ENCODE data around the gene YBEY. TPM values are rescaled to one million over a fixed set of nuclear protein-coding genes. Genes with fewer than 3 reads are reported as not detected.

The YBEY gene
- total and polyA plus RNA-seq, 2 of the 13 experiments (the other 11 are each of a cell fraction or from before 2014, with no cell fraction given), result 6.5 to 8.9 TPM

GRCh38 chr21:46325073-46325912 lies 39.2 kb downstream of the YBEY start (continued):
- TF ChIP-seq SKI (IDR thresholded peaks at IDR 0.05; ENCODE audit: partially characterized antibody) (no peak), ZNF235 (CRISPR knock-in tag; IDR thresholded peaks at IDR 0.05; ENCODE audit: borderline replicate concordance) (no peak), ARID3A (IDR thresholded peaks at IDR 0.05; ENCODE audit: low read depth, low read length) (no peak), ZBTB26 (CRISPR knock-in tag; IDR thresholded peaks at IDR 0.05; ENCODE audit: borderline replicate concordance) (no peak), NR2C2 (CRISPR knock-in tag; IDR thresholded peaks at IDR 0.05; ENCODE audit: borderline replicate concordance) (no peak), ZBTB4 (CRISPR knock-in tag; IDR thresholded peaks at IDR 0.05; ENCODE audit: borderline replicate concordance) (no peak), ZNF326 (CRISPR knock-in tag; IDR thresholded peaks at IDR 0.05; ENCODE audit: borderline replicate concordance) (no peak), ZNF280D (CRISPR knock-in tag; IDR thresholded peaks at IDR 0.05) (no peak), AGO2 (optimal IDR thresholded peaks at IDR 0.05; ENCODE audit: low read depth, low read length) (peak; percentile 71), DMTF1 (CRISPR knock-in tag; IDR thresholded peaks at IDR 0.05) (no peak), HCFC1 (IDR thresholded peaks at IDR 0.05; ENCODE audit: low read depth, low read length) (no peak), ZNF101 (CRISPR knock-in tag; IDR thresholded peaks at IDR 0.05; ENCODE audit: borderline replicate concordance, low read depth) (no peak), NFIB (CRISPR knock-in tag; IDR thresholded peaks at IDR 0.05; ENCODE audit: borderline replicate concordance) (no peak), ZNF891 (CRISPR knock-in tag; IDR thresholded peaks at IDR 0.05) (peak; percentile 54; the same call in 1 of the 2 replicates)
